ENCODE data around the gene CDC23.

Gene CDC23

GRCh38 chr5:138246334-138246733 lies 33.2 kb upstream of the CDC23 start:
- Histone ChIP-seq H3K9me3 (ENCODE audit: severe bottlenecking) (no peaks in the 10 kb centered on the region), H3K27ac (no peak overlapping the region)
- TF ChIP-seq CTCF (IDR thresholded peaks at IDR 0.05; ENCODE audit: low read depth, low read length): no peak

GRCh38 chr5:138245717-138246116 lies 32.6 kb upstream of the CDC23 start:
- H3K36me3 ChIP-seq: no peaks in the 10 kb centered on the region
- no peaks in the 10 kb centered on the region for H3K27me3 ChIP-seq (ENCODE audit: insufficient read depth, low read depth, severe bottlenecking)
- H3K9me3 ChIP-seq (ENCODE audit: severe bottlenecking): no peaks in the 10 kb centered on the region
- no peak overlapping the region for H3K27ac ChIP-seq
- no peak for TF ChIP-seq CTCF (IDR thresholded peaks at IDR 0.05; ENCODE audit: low read depth, low read length)
- DNase-seq: no peak
- no peak overlapping the region for H3K4me3 ChIP-seq (ENCODE audit: low read depth, low read length)

More at GRCh38 chr5:138246334-138246733, 33.2 kb upstream of the CDC23 start:
- H3K27me3 ChIP-seq (ENCODE audit: insufficient read depth, low read depth, severe bottlenecking): no peaks in the 10 kb centered on the region
- no peaks in the 10 kb centered on the region for H3K36me3 ChIP-seq
- H3K4me3 ChIP-seq (ENCODE audit: low read depth, low read length): no peak overlapping the region
- no peak for DNase-seq

- no peak for DNase-seq
- no peaks in the 10 kb centered on the region for H3K36me3 ChIP-seq
- no peaks in the 10 kb centered on the region for H3K9me3 ChIP-seq (ENCODE audit: severe bottlenecking)
- peak overlapping the region; percentile 21; the same call in 1 of the 2 replicates for H3K27ac ChIP-seq
- H3K4me3 ChIP-seq (ENCODE audit: low read depth, low read length): no peak overlapping the region
- TF ChIP-seq CTCF (IDR thresholded peaks at IDR 0.05; ENCODE audit: low read depth, low read length): no peak
- no peaks in the 10 kb centered on the region for H3K27me3 ChIP-seq (ENCODE audit: insufficient read depth, low read depth, severe bottlenecking)
Measured at GRCh38 chr5:138243794-138244193, 30.7 kb upstream of the CDC23 start.

- DNase-seq: peak; percentile 32
- H3K27ac ChIP-seq: peak overlapping the region; percentile 6; the same call in 1 of the 2 replicates
Measured at GRCh38 chr5:138241688-138242571, 28.8 kb upstream of the CDC23 start.

GRCh38 chr5:138240650-138241385 lies 27.7 kb upstream of the CDC23 start:
- no peak overlapping the region for H3K4me3 ChIP-seq (ENCODE audit: low read depth, low read length)
- no peak for DNase-seq

More at GRCh38 chr5:138241688-138242571, 28.8 kb upstream of the CDC23 start:
- Histone ChIP-seq H3K9me3 (ENCODE audit: severe bottlenecking) (no peaks in the 10 kb centered on the region), H3K27me3 (ENCODE audit: insufficient read depth, low read depth, severe bottlenecking) (no peaks in the 10 kb centered on the region), H3K4me3 (ENCODE audit: low read depth, low read length) (peak overlapping the region; percentile 31), H3K36me3 (no peaks in the 10 kb centered on the region)
- no peak for TF ChIP-seq CTCF (IDR thresholded peaks at IDR 0.05; ENCODE audit: low read depth, low read length)

More at GRCh38 chr5:138240650-138241385, 27.7 kb upstream of the CDC23 start:
- H3K27me3 ChIP-seq (ENCODE audit: insufficient read depth, low read depth, severe bottlenecking): no peaks in the 10 kb centered on the region
- no peak overlapping the region for H3K27ac ChIP-seq
- TF ChIP-seq CTCF (IDR thresholded peaks at IDR 0.05; ENCODE audit: low read depth, low read length): no peak
- no peaks in the 10 kb centered on the region for H3K36me3 ChIP-seq
- no peaks in the 10 kb centered on the region for H3K9me3 ChIP-seq (ENCODE audit: severe bottlenecking)

Measured in WERI-Rb-1 (cell line).